ENCODE data around the gene SNAP25. TPM values are rescaled to one million over a fixed set of nuclear protein-coding genes. Genes with fewer than 3 reads are reported as not detected.

Gene SNAP25
- total RNA-seq, 1 experiment from 2014 or later: 0.39 TPM

GRCh38 chr20:10174400-10174799 is 44.2 kb upstream of the SNAP25 start:
- BruUV-seq (replicated peaks): no TSS peak
- TF ChIP-seq EGR1 (IDR thresholded peaks at IDR 0.05; ENCODE audit: low read depth): no peak
- no peak for TF ChIP-seq POLR2A (IDR thresholded peaks at IDR 0.05; ENCODE audit: borderline replicate concordance, extremely low read depth, insufficient read depth, insufficient read length)
- no peak for TF ChIP-seq POLR2AphosphoS5 (IDR thresholded peaks at IDR 0.05; ENCODE audit: low read depth, low read length)
- no peak for TF ChIP-seq MAX (IDR thresholded peaks at IDR 0.05)
- TF ChIP-seq, protein P1, sequence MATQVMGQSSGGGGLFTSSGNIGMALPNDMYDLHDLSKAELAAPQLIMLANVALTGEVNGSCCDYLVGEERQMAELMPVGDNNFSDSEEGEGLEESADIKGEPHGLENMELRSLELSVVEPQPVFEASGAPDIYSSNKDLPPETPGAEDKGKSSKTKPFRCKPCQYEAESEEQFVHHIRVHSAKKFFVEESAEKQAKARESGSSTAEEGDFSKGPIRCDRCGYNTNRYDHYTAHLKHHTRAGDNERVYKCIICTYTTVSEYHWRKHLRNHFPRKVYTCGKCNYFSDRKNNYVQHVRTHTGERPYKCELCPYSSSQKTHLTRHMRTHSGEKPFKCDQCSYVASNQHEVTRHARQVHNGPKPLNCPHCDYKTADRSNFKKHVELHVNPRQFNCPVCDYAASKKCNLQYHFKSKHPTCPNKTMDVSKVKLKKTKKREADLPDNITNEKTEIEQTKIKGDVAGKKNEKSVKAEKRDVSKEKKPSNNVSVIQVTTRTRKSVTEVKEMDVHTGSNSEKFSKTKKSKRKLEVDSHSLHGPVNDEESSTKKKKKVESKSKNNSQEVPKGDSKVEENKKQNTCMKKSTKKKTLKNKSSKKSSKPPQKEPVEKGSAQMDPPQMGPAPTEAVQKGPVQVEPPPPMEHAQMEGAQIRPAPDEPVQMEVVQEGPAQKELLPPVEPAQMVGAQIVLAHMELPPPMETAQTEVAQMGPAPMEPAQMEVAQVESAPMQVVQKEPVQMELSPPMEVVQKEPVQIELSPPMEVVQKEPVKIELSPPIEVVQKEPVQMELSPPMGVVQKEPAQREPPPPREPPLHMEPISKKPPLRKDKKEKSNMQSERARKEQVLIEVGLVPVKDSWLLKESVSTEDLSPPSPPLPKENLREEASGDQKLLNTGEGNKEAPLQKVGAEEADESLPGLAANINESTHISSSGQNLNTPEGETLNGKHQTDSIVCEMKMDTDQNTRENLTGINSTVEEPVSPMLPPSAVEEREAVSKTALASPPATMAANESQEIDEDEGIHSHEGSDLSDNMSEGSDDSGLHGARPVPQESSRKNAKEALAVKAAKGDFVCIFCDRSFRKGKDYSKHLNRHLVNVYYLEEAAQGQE (IDR thresholded peaks at IDR 0.05; ENCODE audit: low read depth): no peak
- TF ChIP-seq SRF (IDR thresholded peaks at IDR 0.05; ENCODE audit: low read depth): no peak
- TF ChIP-seq TCF7L2 (IDR thresholded peaks at IDR 0.05; ENCODE audit: borderline replicate concordance, extremely low read depth, insufficient read depth, insufficient read length): no peak
- TF ChIP-seq ELF1 (IDR thresholded peaks at IDR 0.05; ENCODE audit: borderline replicate concordance, low read depth): no peak
- no peak for TF ChIP-seq JUND (IDR thresholded peaks at IDR 0.05)
- TF ChIP-seq, protein P2, sequence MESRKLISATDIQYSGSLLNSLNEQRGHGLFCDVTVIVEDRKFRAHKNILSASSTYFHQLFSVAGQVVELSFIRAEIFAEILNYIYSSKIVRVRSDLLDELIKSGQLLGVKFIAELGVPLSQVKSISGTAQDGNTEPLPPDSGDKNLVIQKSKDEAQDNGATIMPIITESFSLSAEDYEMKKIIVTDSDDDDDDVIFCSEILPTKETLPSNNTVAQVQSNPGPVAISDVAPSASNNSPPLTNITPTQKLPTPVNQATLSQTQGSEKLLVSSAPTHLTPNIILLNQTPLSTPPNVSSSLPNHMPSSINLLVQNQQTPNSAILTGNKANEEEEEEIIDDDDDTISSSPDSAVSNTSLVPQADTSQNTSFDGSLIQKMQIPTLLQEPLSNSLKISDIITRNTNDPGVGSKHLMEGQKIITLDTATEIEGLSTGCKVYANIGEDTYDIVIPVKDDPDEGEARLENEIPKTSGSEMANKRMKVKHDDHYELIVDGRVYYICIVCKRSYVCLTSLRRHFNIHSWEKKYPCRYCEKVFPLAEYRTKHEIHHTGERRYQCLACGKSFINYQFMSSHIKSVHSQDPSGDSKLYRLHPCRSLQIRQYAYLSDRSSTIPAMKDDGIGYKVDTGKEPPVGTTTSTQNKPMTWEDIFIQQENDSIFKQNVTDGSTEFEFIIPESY (IDR thresholded peaks at IDR 0.05; ENCODE audit: extremely low read depth, insufficient replicate concordance, low read length): no peak
- TF ChIP-seq ZFX (IDR thresholded peaks at IDR 0.05): no peak
- no peak for TF ChIP-seq EZH2 (IDR thresholded peaks at IDR 0.05)
- no peak for TF ChIP-seq EZH2phosphoT487 (IDR thresholded peaks at IDR 0.05; ENCODE audit: borderline replicate concordance)
- TF ChIP-seq ATF3 (IDR thresholded peaks at IDR 0.05): no peak
- no peak for TF ChIP-seq SIN3A (IDR thresholded peaks at IDR 0.05; ENCODE audit: low read depth)
- TF ChIP-seq CBX3 (IDR thresholded peaks at IDR 0.05; ENCODE audit: low read depth): no peak
- no peak for TF ChIP-seq YY1 (IDR thresholded peaks at IDR 0.05; ENCODE audit: extremely low read depth, insufficient replicate concordance, low read depth, low read length)
- TF ChIP-seq SP1 (IDR thresholded peaks at IDR 0.05; ENCODE audit: low read depth): no peak
- TF ChIP-seq, protein P3, sequence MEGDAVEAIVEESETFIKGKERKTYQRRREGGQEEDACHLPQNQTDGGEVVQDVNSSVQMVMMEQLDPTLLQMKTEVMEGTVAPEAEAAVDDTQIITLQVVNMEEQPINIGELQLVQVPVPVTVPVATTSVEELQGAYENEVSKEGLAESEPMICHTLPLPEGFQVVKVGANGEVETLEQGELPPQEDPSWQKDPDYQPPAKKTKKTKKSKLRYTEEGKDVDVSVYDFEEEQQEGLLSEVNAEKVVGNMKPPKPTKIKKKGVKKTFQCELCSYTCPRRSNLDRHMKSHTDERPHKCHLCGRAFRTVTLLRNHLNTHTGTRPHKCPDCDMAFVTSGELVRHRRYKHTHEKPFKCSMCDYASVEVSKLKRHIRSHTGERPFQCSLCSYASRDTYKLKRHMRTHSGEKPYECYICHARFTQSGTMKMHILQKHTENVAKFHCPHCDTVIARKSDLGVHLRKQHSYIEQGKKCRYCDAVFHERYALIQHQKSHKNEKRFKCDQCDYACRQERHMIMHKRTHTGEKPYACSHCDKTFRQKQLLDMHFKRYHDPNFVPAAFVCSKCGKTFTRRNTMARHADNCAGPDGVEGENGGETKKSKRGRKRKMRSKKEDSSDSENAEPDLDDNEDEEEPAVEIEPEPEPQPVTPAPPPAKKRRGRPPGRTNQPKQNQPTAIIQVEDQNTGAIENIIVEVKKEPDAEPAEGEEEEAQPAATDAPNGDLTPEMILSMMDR (IDR thresholded peaks at IDR 0.05 in 2 of 3, conservative IDR thresholded peaks at IDR 0.05 in 1 of 3; ENCODE audit: borderline replicate concordance in 1 of 3, insufficient read depth in 1 of 3, low read depth in 2 of 3, low read length in 2 of 3): no peak
- no peak for TF ChIP-seq CEBPB (IDR thresholded peaks at IDR 0.05; ENCODE audit: low read depth)
- Histone ChIP-seq H3K9me2 (ENCODE audit: insufficient read depth) (no peaks in the 10 kb centered on the region), H3K4me3 (replicated peaks in 1 of 2; ENCODE audit: low read depth in 1 of 2, low read length in 2 of 2) (no peak overlapping the region), H3K4me2 (ENCODE audit: low read length) (no peak overlapping the region), H3K79me2 (ENCODE audit: insufficient read depth, low read length) (no peaks in the 10 kb centered on the region), H3K9me3 (ENCODE audit: control insufficient read depth in 1 of 2, insufficient read depth in 1 of 2, low read depth in 1 of 2, low read length in 2 of 2) (no peaks in the 10 kb centered on the region), H3K9ac (ENCODE audit: low read length) (no peak overlapping the region), H3K4me1 (ENCODE audit: control insufficient read depth in 1 of 2, insufficient read depth in 2 of 2, low read length in 2 of 2) (peaks cover 0 to 6% of the 10 kb centered on the region in 2 experiments; a peak in 1 of 4 replicates), H3K36me3 (ENCODE audit: control insufficient read depth in 1 of 2, insufficient read depth in 2 of 2, low read length in 2 of 2) (no peaks in the 10 kb centered on the region), H3K27ac (ENCODE audit: low read depth, low read length) (no peak overlapping the region), H4K20me1 (ENCODE audit: insufficient read depth) (no peaks in the 10 kb centered on the region), H2AFZ (ENCODE audit: low read depth, low read length, poor library complexity, severe bottlenecking) (no peak overlapping the region), H3K27me3 (ENCODE audit: insufficient read depth, low read length) (no peaks in the 10 kb centered on the region)
- intact Hi-C loops (cut with micrococcal nuclease): no loop called here
- ChIA-PET CTCF (no interaction called here), POLR2A (no interaction called here), RAD21 (ENCODE audit: low non-redundant PET in 1 of 2, low total read pairs in 2 of 2, uncharacterized antibody in 2 of 2, unreplicated experiment in 2 of 2) (no interaction called here)
- DNase-seq (ENCODE audit: low read depth, low spot score): no peak
- no peak for ATAC-seq
